Activated naive CD8-positive, alpha-beta T cell (primary cell): Measurements from ENCODE around the gene PEAK1.

Source experiments
- H3K27ac Mint-ChIP-seq: one replicate; pipeline ENCODE4 v1.8.0; 2021; ENCODE audit warnings: mixed read lengths
- H3K27me3 Mint-ChIP-seq: one replicate; pipeline ENCODE4 v1.8.0; 2021; ENCODE audit warnings: mixed read lengths
- H3K36me3 Mint-ChIP-seq: one replicate; pipeline ENCODE4 v1.8.0; 2021; ENCODE audit warnings: mixed read lengths
- H3K4me1 Mint-ChIP-seq: one replicate; pipeline ENCODE4 v1.8.0; 2021; ENCODE audit warnings: low read depth, mixed read lengths
- H3K4me3 Mint-ChIP-seq: one replicate; pipeline ENCODE4 v1.8.0; 2021; ENCODE audit warnings: mild to moderate bottlenecking, mixed read lengths
- H3K9me3 Mint-ChIP-seq: one replicate; pipeline ENCODE4 v1.8.0; 2021; ENCODE audit warnings: low read depth, mixed read lengths

PEAK1 gene

GRCh38 chr15:77419836-77420609 is at the start of gene PEAK1:
PEAK1 (minus strand) TSS chr15:77420104; CDS start chr15:77181926, 238,178 bp downstream.
- Mint-ChIP-seq H3K9me3 (no peaks in the 10 kb centered on the region), H3K27me3 (no peaks in the 10 kb centered on the region), H3K27ac (peak within 1 kb of the TSS; percentile 99), H3K4me3 (peak within 1 kb of the TSS; percentile 99), H3K36me3 (no peaks in the 10 kb centered on the region), H3K4me1 (peaks cover 57% of the 10 kb centered on the region)

- no peaks in the 10 kb centered on the region for H3K27me3 Mint-ChIP-seq
- no peaks in the 10 kb centered on the region for H3K9me3 Mint-ChIP-seq
- no peak overlapping the region for H3K4me3 Mint-ChIP-seq
- peaks cover 14% of the 10 kb centered on the region for H3K36me3 Mint-ChIP-seq
- H3K27ac Mint-ChIP-seq, result no peak overlapping the region
- H3K4me1 Mint-ChIP-seq, result no peaks in the 10 kb centered on the region
These were observed 49.0 kb upstream of the PEAK1 start for GRCh38 chr15:77468896-77469295.

DNA sequence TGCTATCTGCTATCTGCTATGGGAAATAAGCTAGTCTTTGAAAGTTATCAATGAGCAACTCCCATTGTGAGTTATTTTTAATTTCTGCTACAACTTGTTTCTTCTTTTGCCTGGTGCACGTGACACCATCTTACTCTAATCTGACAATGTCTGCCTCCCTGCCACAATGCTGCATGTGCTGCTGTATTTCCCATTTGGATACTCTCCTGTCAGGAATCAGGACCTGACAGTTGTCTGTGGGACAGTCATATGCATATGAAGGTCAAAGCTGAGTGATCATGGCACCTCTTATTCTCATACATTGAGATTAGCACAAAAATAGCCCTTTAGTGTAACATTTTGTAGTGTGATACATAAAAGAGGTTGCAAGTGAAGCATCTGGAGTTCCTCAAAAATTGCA is 46.6 kb upstream of the PEAK1 start:
- H3K36me3 Mint-ChIP-seq, result peaks cover 11% of the 10 kb centered on the region
- no peak overlapping the region for H3K27ac Mint-ChIP-seq

GRCh38 chr15:77464129-77464865 is 44.4 kb upstream of the PEAK1 start:
- Mint-ChIP-seq H3K27ac (no peak overlapping the region), H3K36me3 (peaks cover 11% of the 10 kb centered on the region)

More for the DNA sequence above, 46.6 kb upstream of the PEAK1 start:
- Mint-ChIP-seq H3K9me3 (no peaks in the 10 kb centered on the region), H3K27me3 (no peaks in the 10 kb centered on the region), H3K4me3 (no peak overlapping the region), H3K4me1 (no peaks in the 10 kb centered on the region)

GRCh38 chr15:77461486-77461885 is 41.6 kb upstream of the PEAK1 start:
- Mint-ChIP-seq H3K36me3 (peaks cover 8% of the 10 kb centered on the region), H3K4me3 (no peak overlapping the region), H3K27me3 (no peaks in the 10 kb centered on the region), H3K9me3 (no peaks in the 10 kb centered on the region), H3K4me1 (peaks cover 19% of the 10 kb centered on the region), H3K27ac (no peak overlapping the region)

More at GRCh38 chr15:77464129-77464865, 44.4 kb upstream of the PEAK1 start:
- Mint-ChIP-seq H3K4me1 (peaks cover 3% of the 10 kb centered on the region), H3K27me3 (no peaks in the 10 kb centered on the region), H3K9me3 (no peaks in the 10 kb centered on the region), H3K4me3 (no peak overlapping the region)

DNA sequence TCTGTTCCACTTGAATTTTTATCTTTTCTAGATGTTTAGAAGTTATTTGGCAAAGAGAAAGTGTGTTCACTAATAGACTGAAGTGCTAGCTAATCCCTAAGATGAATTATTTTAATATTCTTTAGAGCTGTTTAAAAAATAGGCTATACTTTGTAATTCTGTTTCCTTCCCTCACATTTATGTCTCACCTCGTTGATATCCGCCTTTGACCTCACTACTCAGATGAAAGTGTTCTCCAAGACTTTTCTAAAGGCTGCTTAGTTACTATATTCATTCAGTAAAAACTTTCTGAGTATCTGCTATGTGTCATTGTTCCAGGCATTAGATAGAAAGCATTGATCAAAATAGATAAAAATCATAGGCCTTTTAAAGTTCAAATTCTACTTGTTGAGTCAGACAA is 39.1 kb upstream of the PEAK1 start:
- peaks cover 6% of the 10 kb centered on the region for H3K36me3 Mint-ChIP-seq

GRCh38 chr15:77457905-77458265 is 38.0 kb upstream of the PEAK1 start:
- peaks cover 6% of the 10 kb centered on the region for H3K36me3 Mint-ChIP-seq
- H3K4me1 Mint-ChIP-seq, result peaks cover 40% of the 10 kb centered on the region
- H3K4me3 Mint-ChIP-seq, result peak overlapping the region; percentile 1
- H3K27ac Mint-ChIP-seq, result peak overlapping the region; percentile 2
- H3K27me3 Mint-ChIP-seq, result no peaks in the 10 kb centered on the region
- no peaks in the 10 kb centered on the region for H3K9me3 Mint-ChIP-seq

More for the DNA sequence above, 39.1 kb upstream of the PEAK1 start:
- Mint-ChIP-seq H3K27me3 (no peaks in the 10 kb centered on the region), H3K4me1 (peaks cover 40% of the 10 kb centered on the region), H3K9me3 (no peaks in the 10 kb centered on the region), H3K4me3 (no peak overlapping the region), H3K27ac (no peak overlapping the region)

GRCh38 chr15:77457191-77457904 is 37.4 kb upstream of the PEAK1 start:
- H3K9me3 Mint-ChIP-seq, result no peaks in the 10 kb centered on the region
- H3K27me3 Mint-ChIP-seq, result no peaks in the 10 kb centered on the region
- peak overlapping the region; percentile 1 for H3K4me3 Mint-ChIP-seq
- H3K27ac Mint-ChIP-seq, result peak overlapping the region; percentile 2
- H3K36me3 Mint-ChIP-seq, result peaks cover 8% of the 10 kb centered on the region
- peaks cover 41% of the 10 kb centered on the region for H3K4me1 Mint-ChIP-seq

- Mint-ChIP-seq H3K36me3 (peaks cover 10% of the 10 kb centered on the region), H3K27me3 (no peaks in the 10 kb centered on the region), H3K27ac (peak overlapping the region; percentile 8), H3K9me3 (no peaks in the 10 kb centered on the region), H3K4me3 (no peak overlapping the region), H3K4me1 (peaks cover 44% of the 10 kb centered on the region)
These were observed 36.8 kb upstream of the PEAK1 start for GRCh38 chr15:77456746-77457145.

- no peak overlapping the region for H3K4me3 Mint-ChIP-seq
- H3K27me3 Mint-ChIP-seq, result no peaks in the 10 kb centered on the region
- H3K9me3 Mint-ChIP-seq, result no peaks in the 10 kb centered on the region
- no peak overlapping the region for H3K27ac Mint-ChIP-seq
- peaks cover 41% of the 10 kb centered on the region for H3K4me1 Mint-ChIP-seq
- peaks cover 10% of the 10 kb centered on the region for H3K36me3 Mint-ChIP-seq
These were observed 35.9 kb upstream of the PEAK1 start for GRCh38 chr15:77455696-77456321.

DNA sequence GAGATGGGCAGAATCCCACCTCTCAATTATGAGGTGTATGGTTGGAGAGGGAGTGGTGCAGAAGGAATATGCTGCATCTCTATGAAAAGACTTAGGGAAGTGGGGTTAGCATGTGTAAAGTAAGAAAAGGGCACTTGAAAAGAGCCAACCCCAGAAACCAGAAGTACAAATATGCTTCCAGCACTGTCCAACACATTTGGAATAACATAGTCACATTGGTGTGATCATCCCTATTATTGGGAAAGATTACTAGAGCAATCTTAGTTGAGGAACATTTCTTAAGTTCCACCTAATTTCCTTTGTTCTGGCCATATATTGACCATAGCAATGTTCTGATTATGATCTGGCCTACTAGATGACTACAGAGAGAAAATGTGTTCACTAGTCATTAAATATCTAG is 35.0 kb upstream of the PEAK1 start:
- Mint-ChIP-seq H3K9me3 (no peaks in the 10 kb centered on the region), H3K27ac (no peak overlapping the region), H3K4me1 (peaks cover 41% of the 10 kb centered on the region), H3K36me3 (peaks cover 10% of the 10 kb centered on the region), H3K27me3 (no peaks in the 10 kb centered on the region), H3K4me3 (no peak overlapping the region)

GRCh38 chr15:77454265-77454664 is 34.4 kb upstream of the PEAK1 start:
- Mint-ChIP-seq H3K9me3 (no peaks in the 10 kb centered on the region), H3K27ac (no peak overlapping the region), H3K4me1 (peaks cover 41% of the 10 kb centered on the region), H3K36me3 (peaks cover 12% of the 10 kb centered on the region), H3K4me3 (no peak overlapping the region), H3K27me3 (no peaks in the 10 kb centered on the region)

- H3K27me3 Mint-ChIP-seq, result no peaks in the 10 kb centered on the region
- H3K9me3 Mint-ChIP-seq, result no peaks in the 10 kb centered on the region
- peaks cover 8% of the 10 kb centered on the region for H3K36me3 Mint-ChIP-seq
- H3K27ac Mint-ChIP-seq, result no peak overlapping the region
- no peak overlapping the region for H3K4me3 Mint-ChIP-seq
- H3K4me1 Mint-ChIP-seq, result peaks cover 46% of the 10 kb centered on the region
These were observed 27.0 kb upstream of the PEAK1 start for GRCh38 chr15:77446840-77447390.

- Mint-ChIP-seq H3K27me3 (no peaks in the 10 kb centered on the region), H3K4me3 (no peak overlapping the region), H3K36me3 (no peaks in the 10 kb centered on the region), H3K9me3 (no peaks in the 10 kb centered on the region), H3K4me1 (peaks cover 67% of the 10 kb centered on the region), H3K27ac (no peak overlapping the region)
These were observed 20.6 kb upstream of the PEAK1 start for GRCh38 chr15:77440378-77440999.
